ENCODE data around the gene KIF21A.

Gene KIF21A

DNA sequence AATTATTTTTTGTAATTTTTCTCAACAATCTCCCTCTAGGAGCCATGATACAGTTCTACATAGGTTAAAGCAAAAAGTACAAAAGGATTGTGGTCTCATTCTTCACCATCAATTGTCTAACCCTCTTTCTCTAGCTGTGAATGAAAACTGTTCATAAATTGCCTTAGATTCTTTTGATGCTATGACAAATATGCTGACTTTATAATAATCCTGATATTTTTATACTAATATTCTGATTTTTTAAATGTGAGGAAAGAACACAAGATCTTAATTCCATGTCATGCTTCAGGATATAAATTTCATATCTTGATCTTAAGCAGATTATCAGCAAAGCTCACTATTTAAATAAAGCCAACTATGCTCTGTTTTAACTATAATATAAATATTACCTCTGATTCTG is 75.4 kb downstream of the KIF21A start:
- no peak overlapping the region for H3K27ac ChIP-seq
- TF ChIP-seq, protein P1, sequence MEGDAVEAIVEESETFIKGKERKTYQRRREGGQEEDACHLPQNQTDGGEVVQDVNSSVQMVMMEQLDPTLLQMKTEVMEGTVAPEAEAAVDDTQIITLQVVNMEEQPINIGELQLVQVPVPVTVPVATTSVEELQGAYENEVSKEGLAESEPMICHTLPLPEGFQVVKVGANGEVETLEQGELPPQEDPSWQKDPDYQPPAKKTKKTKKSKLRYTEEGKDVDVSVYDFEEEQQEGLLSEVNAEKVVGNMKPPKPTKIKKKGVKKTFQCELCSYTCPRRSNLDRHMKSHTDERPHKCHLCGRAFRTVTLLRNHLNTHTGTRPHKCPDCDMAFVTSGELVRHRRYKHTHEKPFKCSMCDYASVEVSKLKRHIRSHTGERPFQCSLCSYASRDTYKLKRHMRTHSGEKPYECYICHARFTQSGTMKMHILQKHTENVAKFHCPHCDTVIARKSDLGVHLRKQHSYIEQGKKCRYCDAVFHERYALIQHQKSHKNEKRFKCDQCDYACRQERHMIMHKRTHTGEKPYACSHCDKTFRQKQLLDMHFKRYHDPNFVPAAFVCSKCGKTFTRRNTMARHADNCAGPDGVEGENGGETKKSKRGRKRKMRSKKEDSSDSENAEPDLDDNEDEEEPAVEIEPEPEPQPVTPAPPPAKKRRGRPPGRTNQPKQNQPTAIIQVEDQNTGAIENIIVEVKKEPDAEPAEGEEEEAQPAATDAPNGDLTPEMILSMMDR (IDR thresholded peaks at IDR 0.05), result no peak
- no peak overlapping the region for H3K9ac ChIP-seq
- no peaks in the 10 kb centered on the region for H3K79me2 ChIP-seq
- H3K27me3 ChIP-seq (ENCODE audit: control insufficient read depth, insufficient read depth, low read length), result no peaks in the 10 kb centered on the region
- H2AFZ ChIP-seq, result no peak overlapping the region
- H3K36me3 ChIP-seq (ENCODE audit: control insufficient read depth, insufficient read depth, low read length), result no peaks in the 10 kb centered on the region
- H3K4me3 ChIP-seq (ENCODE audit: low read depth, low read length), result no peak overlapping the region
- H3K4me2 ChIP-seq (ENCODE audit: low read length), result no peak overlapping the region
- H3K9me3 ChIP-seq (ENCODE audit: control insufficient read depth, low read length), result no peaks in the 10 kb centered on the region
- H3K4me1 ChIP-seq, result no peaks in the 10 kb centered on the region

DNA sequence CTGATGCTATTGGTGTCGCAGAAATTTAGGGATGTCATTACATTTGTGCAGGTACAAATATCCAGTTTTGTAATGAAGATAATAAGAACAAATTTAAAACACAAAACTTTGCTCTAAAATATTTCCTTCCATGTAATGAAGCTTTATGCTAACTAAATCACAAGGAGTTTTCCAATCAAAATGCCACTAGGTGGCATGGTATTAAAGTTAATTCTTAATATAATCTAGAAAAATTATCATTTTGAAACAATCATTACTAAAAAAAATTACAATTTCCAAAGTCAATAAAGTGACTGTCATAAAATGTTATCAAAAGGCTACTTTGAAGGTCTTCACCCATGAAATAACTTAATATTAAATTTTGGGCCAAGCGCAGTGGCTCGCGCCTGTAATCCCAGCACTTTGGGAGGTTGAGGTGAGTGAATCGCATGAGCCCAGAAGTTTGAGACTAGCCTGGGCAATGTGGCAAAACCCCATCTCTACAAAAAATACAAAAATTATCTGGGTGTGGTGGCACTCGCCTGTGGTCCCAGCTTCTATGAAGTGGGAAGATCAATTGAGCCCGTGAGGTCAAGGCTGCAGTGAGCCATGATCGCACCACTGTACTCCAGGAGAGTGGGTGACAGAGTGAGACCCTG is 77.4 kb downstream of the KIF21A start:
- H3K4me3 ChIP-seq (ENCODE audit: low read depth, low read length), result no peak overlapping the region

DNA sequence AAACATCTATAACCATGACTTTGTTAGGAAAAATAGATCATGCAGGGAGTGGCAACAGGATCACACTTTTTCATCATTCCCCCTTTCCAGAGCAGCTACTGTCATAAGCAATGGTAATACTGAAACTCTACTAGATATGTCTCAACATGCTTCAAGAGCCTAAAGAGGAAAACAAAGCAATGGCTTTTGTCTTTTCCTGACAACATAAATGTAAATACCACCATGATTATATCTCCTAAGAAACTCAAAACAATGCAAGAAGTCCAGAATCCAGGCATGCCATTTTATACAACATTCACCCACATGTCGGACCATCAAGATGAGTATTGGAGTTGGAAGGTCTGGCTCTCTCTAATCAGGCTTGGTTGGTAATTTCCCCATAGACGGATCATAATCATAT is 78.7 kb downstream of the KIF21A start:
- H3K36me3 ChIP-seq (ENCODE audit: control insufficient read depth, insufficient read depth, low read length), result no peaks in the 10 kb centered on the region
- H3K4me2 ChIP-seq (ENCODE audit: low read length), result no peak overlapping the region
- no peak overlapping the region for H3K27ac ChIP-seq
- no peaks in the 10 kb centered on the region for H3K9me3 ChIP-seq (ENCODE audit: control insufficient read depth, low read length)
- H3K4me3 ChIP-seq (ENCODE audit: low read depth, low read length), result no peak overlapping the region
- H3K27me3 ChIP-seq (ENCODE audit: control insufficient read depth, insufficient read depth, low read length), result no peaks in the 10 kb centered on the region
- TF ChIP-seq, protein P1 (IDR thresholded peaks at IDR 0.05), result no peak
- H3K79me2 ChIP-seq, result no peaks in the 10 kb centered on the region
- H3K9ac ChIP-seq, result no peak overlapping the region
- H2AFZ ChIP-seq, result no peak overlapping the region
- H3K4me1 ChIP-seq, result no peaks in the 10 kb centered on the region

More for the DNA sequence above, 77.4 kb downstream of the KIF21A start:
- no peaks in the 10 kb centered on the region for H3K79me2 ChIP-seq
- no peak overlapping the region for H2AFZ ChIP-seq
- H3K27ac ChIP-seq, result no peak overlapping the region
- H3K4me1 ChIP-seq, result no peaks in the 10 kb centered on the region
- no peak overlapping the region for H3K4me2 ChIP-seq (ENCODE audit: low read length)
- no peak overlapping the region for H3K9ac ChIP-seq
- TF ChIP-seq, protein P1 (IDR thresholded peaks at IDR 0.05), result peak; percentile 24
- H3K36me3 ChIP-seq (ENCODE audit: control insufficient read depth, insufficient read depth, low read length), result no peaks in the 10 kb centered on the region
- H3K9me3 ChIP-seq (ENCODE audit: control insufficient read depth, low read length), result no peaks in the 10 kb centered on the region
- H3K27me3 ChIP-seq (ENCODE audit: control insufficient read depth, insufficient read depth, low read length), result no peaks in the 10 kb centered on the region

DNA sequence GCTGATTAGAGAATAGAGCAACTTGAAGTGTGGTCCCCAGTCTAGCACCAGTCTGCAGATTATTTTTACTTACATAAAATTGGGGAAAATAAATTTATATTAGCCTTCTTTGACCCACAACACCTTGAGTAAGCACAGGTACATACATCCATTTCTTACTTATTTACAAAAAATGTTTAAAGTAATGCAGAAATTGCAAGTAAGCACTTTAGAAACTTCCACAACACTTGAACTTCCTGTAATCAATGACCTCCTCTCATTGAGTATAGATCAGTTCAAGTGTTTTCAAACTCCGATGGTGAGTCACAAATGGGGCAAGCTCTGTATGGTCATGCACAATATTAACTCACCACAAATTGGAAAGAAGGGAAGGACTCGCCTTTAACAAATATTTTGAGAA is 83.3 kb downstream of the KIF21A start:
- Histone ChIP-seq H3K4me1 (no peaks in the 10 kb centered on the region), H3K79me2 (no peaks in the 10 kb centered on the region), H3K4me2 (ENCODE audit: low read length) (no peak overlapping the region), H3K36me3 (ENCODE audit: control insufficient read depth, insufficient read depth, low read length) (no peaks in the 10 kb centered on the region), H3K9ac (no peak overlapping the region), H3K27ac (no peak overlapping the region), H2AFZ (no peak overlapping the region), H3K9me3 (ENCODE audit: control insufficient read depth, low read length) (no peaks in the 10 kb centered on the region), H3K4me3 (ENCODE audit: low read depth, low read length) (no peak overlapping the region), H3K27me3 (ENCODE audit: control insufficient read depth, insufficient read depth, low read length) (no peaks in the 10 kb centered on the region)
- TF ChIP-seq, protein P1 (IDR thresholded peaks at IDR 0.05), result no peak

DNA sequence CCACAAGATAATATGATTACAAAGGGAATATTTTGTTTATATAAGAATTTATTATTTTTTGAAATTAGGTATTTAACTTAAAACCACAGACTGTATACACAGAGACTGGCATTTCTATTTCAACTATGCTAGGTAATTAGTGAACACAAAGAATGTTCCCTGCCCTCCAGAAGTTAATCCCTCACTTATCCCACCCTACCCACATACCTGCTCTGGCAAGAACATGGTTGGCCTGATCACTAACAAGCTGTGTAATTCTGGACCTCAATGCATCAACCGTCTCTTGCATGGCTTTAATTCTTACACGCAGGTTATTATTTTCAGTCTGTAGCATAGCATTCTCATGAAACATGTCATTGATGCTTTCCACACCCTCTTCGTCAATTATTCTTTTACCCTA is 85.9 kb downstream of the KIF21A start:
- Histone ChIP-seq H3K4me2 (ENCODE audit: low read length) (no peak overlapping the region), H2AFZ (no peak overlapping the region), H3K4me1 (no peaks in the 10 kb centered on the region), H3K27ac (no peak overlapping the region), H3K27me3 (ENCODE audit: control insufficient read depth, insufficient read depth, low read length) (no peaks in the 10 kb centered on the region), H3K79me2 (no peaks in the 10 kb centered on the region), H3K9me3 (ENCODE audit: control insufficient read depth, low read length) (no peaks in the 10 kb centered on the region), H3K4me3 (ENCODE audit: low read depth, low read length) (no peak overlapping the region), H3K36me3 (ENCODE audit: control insufficient read depth, insufficient read depth, low read length) (no peaks in the 10 kb centered on the region), H3K9ac (no peak overlapping the region)
- TF ChIP-seq, protein P1 (IDR thresholded peaks at IDR 0.05), result no peak

All from parathyroid adenoma (tissue), 2 donors.